HG02623 (cell line): Measurements from ENCODE around the gene ERC1.
"Not testable (repeated sequence)": the region's sequence is repeated elsewhere in the genome, so short reads cannot be mapped to it uniquely, and the experiment has no call there.

Experiments
- ATAC-seq: cut with Tn5 transposase; IDR thresholded peaks from one replicate; pipeline ENCODE4 v1.9.1; 2021; ENCODE audit warnings: moderate library complexity; ENCODE audit not compliant: unreplicated experiment

ERC1 gene

GRCh38 chr12:981176-981828 is 9.7 kb upstream of the ERC1 start:
- ATAC-seq = no peak

GRCh38 chr12:981961-982360 is 9.1 kb upstream of the ERC1 start:
- ATAC-seq = no peak

DNA sequence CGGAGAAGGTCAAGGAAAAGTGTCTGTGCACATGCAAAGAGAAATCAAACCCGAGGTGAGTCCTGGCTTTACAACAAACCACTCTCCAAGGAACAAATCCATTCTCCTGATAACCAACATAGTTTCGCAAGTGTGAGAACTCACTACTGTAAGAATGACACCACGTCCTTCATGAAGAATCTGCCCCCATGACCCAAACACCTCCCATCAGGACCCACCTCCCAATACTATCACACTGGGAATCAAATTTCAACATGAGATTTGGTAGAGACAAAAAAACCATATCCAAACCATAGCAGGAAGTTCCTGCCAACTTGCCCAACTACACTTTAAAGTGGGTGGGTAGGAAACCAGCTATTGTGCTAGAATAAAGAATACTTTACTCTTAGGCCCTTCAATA is 2.4 kb upstream of the ERC1 start:
- ATAC-seq = no peak

DNA sequence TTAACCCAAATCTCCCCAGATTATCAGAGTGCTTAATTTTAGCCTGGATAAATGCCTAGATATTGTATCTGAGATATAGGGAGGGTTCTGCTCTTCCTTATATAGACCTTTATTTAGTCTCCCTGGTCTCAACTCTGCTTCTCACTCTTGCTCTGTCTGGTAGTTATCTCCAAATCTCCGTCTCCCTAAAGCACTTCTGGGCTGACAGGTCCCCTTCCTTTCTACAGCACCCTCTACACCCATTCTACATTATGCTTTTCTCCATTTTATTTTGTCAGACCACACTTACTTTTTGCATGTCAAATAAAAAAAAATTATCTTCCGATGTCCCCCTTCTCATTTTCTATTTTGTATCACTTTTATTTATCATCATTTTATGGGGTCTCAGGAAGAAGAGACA is 2.0 kb upstream of the ERC1 start:
- no peak for ATAC-seq

DNA sequence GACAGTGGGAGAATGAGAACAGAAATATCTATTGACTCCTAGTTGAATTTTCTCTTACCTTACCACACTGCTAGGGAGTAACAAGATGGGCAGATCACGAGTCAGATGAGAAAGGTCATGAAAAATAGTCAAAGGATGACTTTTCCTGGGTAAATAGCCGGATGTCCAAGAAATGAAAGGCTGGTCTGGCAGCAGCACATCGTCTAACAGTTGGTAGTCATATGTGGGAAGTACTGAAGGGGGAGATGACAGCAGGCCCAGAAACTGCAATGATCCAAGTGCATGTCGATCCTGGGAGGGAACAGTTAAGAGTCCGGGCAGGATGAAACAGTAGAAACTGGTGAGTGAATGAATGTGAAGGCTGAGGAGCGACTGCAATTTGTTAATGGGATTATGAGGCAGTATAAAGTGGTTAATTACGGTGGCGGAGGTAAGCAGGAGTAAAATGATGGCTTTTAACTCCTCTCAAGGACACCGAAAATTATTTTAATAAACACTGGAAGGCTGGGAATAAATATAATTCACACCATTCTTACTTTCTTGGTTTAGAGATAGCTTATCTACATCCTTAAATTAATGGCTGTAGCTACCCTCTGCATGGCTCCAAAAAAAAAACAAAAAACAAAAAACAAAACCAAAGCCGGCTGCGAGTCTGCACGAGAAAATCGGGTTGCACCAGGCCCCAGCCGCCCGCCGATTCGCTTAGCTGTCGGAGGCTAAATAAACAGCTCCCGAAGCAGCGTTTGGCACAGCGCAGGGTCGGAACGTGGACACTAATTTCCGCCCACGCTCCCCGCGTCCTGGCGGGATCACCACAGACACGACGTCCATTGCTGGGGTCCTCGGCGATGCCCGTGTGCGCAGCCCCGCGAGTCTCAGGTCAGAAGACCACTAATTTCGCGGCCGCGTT is 1.0 kb upstream of the ERC1 start:
- no peak for ATAC-seq

DNA sequence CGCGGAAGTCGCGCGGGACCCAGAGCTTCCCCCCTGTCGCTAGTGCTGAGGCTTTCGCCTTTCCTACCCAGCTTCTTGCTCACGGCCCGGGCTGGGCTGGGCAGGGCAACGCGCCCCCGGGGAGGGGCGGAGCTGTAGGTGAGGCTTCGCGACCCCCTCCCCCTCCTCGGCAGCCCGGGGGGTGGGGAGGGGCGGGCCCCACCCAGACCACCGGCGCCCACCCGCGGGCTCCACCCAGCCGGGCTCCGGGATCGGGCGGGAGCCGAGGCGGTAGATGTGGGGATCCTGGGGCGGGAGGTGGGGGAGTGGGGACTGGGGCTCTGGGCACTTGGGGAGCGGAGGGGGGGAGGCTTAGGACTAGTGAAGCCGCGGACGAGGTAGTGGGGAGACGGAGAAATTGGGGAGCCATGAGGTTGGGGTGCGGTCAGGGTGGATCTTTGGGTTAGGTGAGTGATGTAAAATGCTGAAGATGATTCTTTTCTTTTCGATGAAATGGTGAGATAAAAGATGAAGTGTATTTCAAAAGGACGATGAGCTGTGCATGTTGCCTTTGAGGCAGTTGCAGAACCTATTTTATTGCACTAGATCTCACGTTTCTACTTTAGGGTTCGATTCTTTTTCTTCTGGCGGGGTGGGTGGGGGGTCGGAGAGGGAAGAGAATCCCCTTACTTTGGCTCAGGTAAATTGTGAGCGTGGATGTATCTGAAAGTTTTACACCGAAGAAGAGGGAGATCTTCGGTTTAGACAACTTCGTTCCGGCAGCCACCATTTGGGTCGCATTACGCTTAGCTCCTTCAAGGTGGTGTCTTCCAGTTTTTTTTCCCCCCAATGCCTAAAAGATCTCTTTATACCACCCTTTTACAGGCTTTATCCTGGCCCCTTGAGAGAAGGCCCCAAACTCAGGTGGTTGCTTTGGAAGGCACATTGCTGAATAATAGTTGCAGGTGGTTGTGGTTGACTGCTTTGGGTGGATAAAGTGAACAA is 619 bp downstream of the ERC1 start:
- peak; percentile 38 for ATAC-seq

- ATAC-seq = no peak
Observed at GRCh38 chr12:992647-993046, 1.6 kb downstream of the ERC1 start.

GRCh38 chr12:996881-997280 is 5.9 kb downstream of the ERC1 start:
- ATAC-seq = no peak

DNA sequence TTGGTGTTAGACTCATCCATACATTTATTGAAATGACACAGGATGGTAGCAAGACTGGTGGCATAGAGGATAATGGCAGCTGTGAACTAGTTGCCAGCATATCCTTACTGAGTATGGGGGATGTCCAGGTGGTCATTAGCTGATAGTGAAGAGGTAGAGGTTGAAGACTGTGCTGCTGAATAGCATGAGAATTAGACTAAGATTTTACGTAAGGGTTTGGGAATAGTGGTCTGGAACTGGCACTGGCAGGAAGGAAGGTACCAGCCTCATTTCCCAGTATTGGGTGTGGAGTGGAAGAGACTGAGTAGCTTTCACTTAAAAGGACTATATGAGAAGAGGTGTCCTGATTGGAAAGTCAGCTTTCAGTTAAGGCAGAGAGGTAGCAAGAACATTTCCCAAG is 6.5 kb downstream of the ERC1 start:
- ATAC-seq = no peak

DNA sequence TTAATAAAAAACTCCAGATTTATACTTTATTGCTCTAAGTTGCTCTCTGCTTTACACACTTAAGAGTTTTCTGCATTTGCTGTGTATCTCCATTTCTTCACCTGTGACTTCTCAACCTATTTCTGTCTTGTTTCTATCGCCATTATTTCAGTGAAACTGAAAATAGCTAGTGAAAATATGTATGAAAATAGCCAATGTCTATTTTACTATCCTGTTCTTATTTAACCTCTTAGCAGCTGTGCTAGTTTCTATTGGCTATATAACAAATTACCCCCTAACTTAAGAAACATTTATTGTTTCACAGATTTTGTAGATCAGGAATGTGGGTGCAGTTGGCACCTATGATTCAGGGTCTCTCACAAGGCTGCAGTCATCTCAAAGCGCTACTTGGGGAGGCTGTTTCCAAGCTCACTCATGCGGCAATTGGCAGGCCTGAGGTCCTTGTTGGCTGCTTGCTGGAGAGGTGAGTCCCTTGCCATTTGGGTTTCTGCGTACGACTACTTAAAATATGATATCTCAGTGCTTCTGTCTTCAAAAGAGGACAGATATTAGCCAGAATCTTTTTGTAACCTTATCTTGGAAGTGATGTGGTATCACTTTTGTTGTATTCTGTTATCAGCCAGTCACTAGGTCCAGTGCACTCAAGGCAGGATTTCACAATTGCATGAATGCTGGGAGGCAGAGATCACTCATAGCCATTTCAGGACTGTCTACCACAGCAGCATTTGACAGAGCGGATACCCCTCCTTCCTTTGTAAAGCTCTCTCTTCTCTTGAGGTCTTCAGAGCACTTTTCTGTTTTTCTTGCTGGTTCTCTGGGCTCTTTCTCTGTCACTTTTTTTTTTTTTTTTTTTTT is 7.2 kb downstream of the ERC1 start:
- no peak for ATAC-seq

DNA sequence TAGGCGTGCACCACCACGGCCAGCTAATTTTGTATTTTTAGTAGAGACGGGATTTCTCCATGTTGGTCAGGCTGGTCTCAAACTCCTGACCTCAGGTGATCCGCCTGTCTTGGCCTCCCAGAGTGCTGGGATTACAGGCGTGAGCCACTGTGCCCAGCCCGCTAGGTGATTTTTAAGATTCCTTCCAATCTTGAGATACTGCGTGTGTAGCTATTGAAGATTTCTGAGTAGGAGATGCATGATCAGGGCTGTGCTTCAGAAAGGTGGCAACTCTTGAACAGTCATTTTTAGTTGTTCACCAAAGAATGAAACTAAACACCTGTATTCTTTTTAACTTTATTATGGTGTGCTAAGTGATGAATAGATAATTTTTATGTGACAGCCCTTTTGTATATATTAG is 8.7 kb downstream of the ERC1 start:
- ATAC-seq = not testable (repeated sequence)

- no peak for ATAC-seq
Observed at GRCh38 chr12:1001507-1001906, 10.5 kb downstream of the ERC1 start.

DNA sequence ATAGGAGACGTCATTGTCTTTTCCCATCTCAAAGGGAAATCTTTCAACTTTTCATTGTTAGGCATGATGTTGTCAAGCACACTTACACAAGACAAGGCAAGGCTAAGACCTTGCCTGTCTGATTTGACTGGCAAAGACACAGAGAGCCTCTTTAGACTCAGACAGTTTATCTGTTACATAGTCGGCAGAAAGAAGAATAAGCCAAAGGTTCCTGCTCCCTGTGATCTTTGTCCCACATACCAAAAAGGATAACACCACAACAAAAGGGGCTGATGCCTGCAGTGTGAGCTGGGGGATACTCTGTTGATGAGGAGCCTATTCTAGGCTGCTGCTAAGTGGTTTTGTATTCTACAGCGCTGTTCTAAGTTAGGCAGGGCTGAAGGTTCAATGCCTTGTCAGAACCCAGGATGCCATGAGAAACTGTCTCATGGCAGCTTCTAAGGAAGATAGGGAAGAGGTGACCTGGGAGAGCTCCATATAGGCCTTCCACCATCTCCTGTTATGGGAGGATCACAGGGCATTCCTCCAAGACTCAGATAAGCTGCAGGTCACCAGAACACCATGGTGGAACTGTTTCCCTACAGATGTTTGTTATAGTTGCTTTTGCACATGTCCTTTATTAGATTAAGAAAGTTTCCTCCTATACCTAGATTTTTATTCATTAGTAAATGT is 12.7 kb downstream of the ERC1 start:
- no peak for ATAC-seq

DNA sequence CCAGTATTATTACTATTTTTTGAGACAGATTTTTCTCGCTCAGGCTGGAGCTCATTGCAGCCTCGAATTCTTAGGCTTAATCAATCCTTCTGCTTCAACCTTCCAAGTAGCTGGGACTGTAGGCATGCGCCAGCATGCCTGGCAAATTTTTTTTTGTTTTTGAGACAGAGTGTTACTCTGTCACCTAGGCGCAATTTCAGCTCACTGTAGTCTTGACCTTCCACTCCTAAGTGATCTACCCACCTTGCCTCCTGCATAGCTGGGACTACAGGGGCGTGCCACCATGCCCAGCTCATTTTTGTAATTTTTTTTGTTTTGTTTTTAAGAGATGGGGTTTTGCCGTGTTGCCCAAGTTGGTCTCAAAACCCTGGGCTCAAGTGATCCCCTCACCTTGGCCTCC is 15.2 kb downstream of the ERC1 start:
- no peak for ATAC-seq

- ATAC-seq = no peak
Observed at GRCh38 chr12:1007276-1007675, 16.3 kb downstream of the ERC1 start.

GRCh38 chr12:1007994-1008393 is 17.0 kb downstream of the ERC1 start:
- no peak for ATAC-seq

GRCh38 chr12:1011091-1011490 is 20.1 kb downstream of the ERC1 start:
- no peak for ATAC-seq

- ATAC-seq = no peak
Observed at GRCh38 chr12:1013618-1014489, 22.8 kb downstream of the ERC1 start.

DNA sequence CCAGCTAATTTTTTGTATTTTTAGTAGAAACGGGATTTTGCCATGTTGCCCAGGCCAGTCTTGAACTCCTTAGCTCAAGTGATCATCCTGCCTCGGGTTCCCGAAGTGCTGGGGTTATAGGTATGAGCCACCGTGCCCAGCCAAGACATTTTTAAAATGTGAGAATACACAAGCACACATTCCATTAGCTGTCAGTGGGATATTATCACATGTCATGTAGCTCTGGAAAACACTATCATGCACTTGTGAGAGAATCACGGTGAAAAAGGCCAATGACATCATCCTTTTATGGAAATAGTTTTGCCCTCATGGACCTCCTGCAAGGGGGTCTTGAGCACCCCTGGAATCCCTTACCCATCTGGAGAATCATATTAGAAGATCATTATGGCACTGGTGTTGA is 28.3 kb downstream of the ERC1 start:
- no peak for ATAC-seq
